NCI-H2107 (cell line): ENCODE data around the gene MX2.
"Not testable (repeated sequence)": the region's sequence is repeated elsewhere in the genome, so short reads cannot be mapped to it uniquely, and the experiment has no call there.

Experiments used
- DNase-seq: peaks from one replicate; lab custom pipeline; 2025; lab: John Stamatoyannopoulos, UW

MX2 gene

DNA sequence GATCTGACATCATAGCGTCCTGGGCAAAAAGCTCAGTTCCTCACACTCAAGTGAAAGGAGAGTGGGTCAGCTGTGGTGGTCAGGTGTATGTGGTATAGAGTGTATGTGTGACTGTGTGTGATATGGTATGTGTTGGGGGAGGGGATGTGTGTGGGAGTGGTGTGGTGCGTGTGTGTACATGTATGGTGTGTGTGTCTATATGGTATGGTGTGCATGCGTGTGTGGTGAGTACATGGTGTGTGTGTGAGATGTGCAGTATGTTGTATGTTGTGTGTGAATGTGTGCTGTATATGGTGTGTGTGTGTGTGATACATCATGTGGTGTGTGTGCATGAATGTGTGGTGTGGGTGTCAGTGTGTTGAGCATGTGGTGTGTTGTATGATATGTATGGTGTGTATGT lies 24.3 kb upstream of the MX2 start:
- no peak for DNase-seq

DNA sequence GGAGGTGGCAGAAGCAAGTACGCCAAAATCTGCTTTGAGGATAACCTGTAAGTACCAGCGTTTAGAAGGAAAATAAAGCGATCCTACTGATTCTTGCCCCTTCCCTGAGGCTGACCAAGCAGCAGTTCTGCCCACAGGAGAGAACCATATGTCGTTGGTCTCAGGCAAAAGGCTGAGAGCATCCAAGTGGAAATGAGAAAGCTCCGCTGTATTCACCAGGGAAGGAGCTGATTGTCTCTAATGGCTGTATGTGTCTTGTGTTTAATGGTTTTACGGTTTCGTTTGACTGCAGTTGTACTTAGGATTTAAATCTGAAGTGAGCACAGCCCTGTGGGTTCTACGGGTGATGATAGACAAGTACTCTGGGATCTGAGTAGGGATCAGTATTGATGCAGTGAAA lies 23.4 kb upstream of the MX2 start:
- no peak for DNase-seq

DNA sequence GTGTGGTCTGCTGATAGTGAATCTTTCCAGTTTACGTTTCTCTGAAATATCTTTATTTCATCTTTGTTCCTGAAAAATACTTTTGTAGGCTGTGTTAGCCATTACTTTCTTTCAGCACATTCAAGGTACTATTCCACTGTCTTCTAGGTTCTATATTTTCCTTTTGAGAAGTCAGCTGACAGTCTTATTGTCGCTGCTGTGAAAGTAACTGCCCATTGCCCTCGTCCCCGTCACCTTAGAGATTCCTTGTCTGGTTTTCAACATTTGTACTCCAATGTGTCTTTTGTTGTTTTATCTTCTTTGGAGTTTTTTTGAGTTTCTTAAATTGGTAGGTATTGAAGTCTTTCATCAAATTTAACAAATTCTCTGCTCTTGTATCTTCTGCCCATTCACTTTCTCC lies 19.8 kb upstream of the MX2 start:
- DNase-seq = no peak

- DNase-seq = no peak
Measured at GRCh38 chr21:41344146-41344545, 17.7 kb upstream of the MX2 start.

- DNase-seq = no peak
Measured at GRCh38 chr21:41345356-41345755, 16.5 kb upstream of the MX2 start.

- DNase-seq = no peak
Measured at GRCh38 chr21:41345934-41346685, 15.7 kb upstream of the MX2 start.

DNA sequence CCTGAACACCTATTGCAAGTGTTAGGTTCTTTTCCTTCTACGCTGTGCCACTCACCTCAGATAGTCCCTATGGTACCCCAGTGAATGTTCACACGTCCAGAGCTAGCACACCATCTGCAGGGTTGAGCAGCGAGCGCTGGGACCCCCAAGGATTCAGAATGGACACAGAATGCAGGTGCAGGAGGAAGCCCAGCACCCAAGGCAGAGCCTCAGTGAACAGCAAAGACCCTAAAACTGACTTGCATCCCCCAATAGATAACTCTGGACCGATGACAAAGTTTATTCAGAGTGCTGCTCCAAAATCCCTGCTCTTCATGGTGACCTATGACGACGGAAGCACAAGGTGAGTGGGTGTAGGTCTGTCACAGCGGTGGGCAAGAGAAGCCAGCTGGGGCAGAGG lies 15.1 kb upstream of the MX2 start:
- no peak for DNase-seq

- DNase-seq = no peak
Measured at GRCh38 chr21:41348434-41348833, 13.4 kb upstream of the MX2 start.

DNA sequence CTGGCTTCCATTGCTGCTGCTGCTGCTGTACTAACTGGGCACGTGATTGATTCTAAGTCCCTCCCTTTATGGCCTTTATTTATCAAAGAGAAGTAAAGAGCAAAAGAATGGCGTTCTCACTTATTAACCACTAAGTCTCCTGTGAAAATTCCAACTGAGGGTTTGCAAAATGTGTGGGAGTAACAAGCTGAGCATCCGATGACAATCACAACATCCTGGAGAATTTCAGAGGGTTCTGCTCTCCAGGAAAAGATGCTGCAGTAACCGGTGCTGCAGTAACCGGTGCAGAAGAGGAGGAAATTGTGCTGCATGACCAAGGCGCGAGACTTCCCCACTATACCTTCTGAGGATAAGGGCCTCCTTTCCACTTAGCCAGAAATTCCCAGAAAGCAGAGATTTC lies 12.7 kb upstream of the MX2 start:
- no peak for DNase-seq

DNA sequence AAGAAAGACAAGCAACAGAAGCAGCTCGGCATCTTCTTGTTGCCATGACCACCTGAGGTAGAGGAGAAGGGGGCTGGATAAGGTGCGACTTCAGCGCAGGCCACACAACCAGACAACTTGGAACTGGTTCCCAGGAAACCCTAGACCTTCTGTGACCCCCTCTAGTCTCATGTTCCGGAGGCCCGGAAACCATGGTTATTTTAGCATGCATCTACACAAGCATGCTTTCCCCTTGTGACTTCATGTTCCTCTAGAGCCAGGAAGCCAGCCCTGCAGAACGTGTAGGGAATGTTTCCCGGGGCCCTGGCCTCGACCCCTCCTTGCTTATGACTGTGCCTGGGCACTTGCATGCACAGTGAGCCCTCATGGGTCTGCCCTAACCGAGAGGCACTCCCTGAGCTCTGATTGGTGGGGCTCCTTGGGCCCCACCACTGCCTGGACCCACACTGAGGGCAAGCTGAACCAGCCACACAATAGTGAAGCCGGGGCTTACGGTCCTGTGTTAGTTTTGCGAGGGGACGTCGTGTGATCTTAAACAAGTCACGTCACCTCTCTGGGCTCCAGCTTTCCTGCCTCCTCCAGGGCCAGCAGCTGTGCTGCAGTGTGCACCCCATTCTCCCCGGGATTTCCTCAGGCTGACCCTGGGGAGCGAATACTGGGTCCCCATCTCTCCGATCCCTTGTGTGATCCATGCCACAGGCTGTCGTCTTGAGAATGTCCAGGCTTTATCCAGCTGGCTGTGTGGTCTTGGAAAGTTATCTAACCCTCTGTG lies 12.0 kb upstream of the MX2 start:
- DNase-seq = no peak

DNA sequence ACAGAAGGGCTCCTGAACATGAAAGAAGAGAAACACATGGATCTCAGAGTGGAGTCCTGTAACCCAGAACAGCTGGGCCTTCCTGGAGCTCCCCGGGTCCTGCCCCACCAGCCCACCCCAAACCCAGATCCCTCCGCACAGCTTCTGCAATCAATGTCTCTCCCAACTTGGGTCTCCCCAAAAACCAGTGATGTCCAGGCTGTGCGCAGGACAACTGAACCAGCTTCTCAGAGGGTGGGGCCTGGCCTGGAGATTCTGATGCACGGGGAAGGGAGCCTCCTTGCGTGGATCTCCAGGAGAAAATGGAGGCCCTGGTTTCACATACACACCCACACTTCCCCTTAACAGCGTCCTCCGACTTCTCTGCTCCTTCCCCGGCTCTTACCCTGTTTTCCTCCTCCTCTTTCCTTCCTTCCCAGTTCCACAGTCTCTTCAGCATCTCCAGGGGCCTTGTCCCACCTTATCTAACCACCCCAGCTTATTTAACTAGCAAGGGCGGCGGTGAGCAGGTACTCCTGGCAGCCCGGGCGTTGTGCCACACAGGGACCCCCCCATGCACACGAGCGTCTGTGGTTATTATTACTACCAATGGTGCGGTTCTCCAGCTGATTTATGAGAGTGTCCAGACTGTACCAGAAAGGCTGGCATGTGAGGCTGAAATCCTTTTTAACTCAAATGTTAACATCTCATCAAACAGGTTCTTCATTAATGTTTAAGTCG lies 11.2 kb upstream of the MX2 start:
- DNase-seq = no peak

GRCh38 chr21:41357546-41357945 lies 4.3 kb upstream of the MX2 start:
- no peak for DNase-seq

DNA sequence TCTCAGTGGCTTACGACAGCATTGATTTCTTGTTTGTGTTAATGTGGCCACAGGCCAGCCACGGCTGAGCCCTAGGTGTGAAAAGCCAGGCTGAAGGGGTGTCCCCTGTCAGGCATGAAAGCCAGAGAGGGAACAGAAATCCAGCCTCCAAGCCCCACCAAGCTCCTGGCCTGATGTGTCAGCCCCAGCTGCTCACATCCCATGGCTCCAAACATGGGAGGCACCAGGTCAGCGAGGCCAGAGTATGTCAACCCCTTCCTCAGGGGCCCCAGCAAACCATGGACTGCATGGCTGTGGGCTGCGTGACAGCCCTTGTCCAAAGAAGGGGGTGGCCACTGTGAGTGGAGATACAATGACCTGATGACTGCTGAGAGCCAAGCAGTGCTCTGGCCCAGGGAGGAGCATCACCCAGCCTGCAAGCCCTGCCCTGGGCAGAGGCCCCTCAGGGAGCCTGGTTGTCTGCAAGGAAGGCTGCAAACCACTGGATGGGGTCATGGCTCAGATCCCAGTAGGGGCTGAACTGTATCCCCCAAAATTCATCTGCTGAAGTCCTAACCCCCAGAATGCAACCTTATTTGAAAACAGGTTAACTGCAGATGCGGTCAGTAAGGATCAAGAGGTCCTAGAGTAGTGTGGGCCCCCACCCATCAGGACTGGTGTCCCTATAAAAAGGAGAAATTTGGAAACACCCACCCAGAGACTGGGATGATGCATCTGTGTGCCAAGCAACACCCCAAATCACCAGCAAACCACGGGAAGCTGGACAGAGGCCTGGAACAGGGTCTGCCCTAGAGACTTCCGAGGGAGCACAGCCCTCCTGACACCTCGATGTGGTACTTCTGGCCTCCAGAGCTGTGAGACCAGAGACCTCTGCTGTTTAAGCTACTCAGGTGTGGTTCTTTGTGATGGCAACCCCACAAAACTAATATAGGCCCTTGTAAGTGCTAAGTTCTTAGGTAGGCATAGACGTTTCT lies 3.3 kb upstream of the MX2 start:
- DNase-seq = no peak

DNA sequence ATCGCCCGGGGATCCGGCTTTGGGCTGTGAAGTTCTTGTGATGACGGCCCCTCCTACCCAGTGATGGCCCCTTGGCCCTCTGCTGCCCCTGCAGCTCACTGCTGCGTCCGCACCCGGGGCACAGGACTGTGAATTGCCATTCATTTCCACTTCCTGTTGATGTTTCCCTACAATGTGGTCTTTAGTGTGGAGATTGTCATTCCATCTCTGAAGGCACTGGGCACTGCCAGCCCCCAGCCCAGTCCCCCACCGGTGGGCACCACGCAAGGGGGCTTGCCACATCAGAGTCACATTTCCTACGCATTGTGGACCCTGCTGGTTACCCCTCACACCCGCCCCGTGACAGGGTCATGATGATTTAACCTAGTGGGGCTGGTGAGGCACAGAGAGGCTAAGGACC lies 2.5 kb upstream of the MX2 start:
- DNase-seq = no peak

DNA sequence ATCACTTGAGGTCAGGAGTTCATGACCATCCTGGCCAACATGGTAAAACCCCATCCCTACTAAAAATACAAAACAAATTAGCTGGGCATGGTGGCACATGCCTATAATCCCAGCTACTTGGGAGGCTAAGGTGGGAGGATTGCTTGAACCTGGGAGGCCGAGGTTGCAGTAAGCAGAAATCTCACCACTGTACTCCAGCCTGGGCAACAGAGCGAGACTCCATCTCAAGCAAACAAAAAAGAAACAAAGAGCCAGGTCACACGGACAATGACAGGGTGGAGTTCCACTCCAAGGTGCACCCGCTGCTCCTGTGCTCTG lies 2.1 kb upstream of the MX2 start:
- not testable (repeated sequence) for DNase-seq

GRCh38 chr21:41360072-41360821 lies 1.6 kb upstream of the MX2 start:
- peak; percentile 24 for DNase-seq

- DNase-seq = no peak
Measured at GRCh38 chr21:41361053-41361785, 608 bp upstream of the MX2 start.

GRCh38 chr21:41362605-41363369 lies 960 bp downstream of the MX2 start:
- DNase-seq = no peak

GRCh38 chr21:41363370-41364270 lies 1.8 kb downstream of the MX2 start:
- DNase-seq = no peak
